Gastroesophageal sphincter (tissue), 4 donors: ENCODE measurements around the gene CAPN5. TPM values are rescaled to one million over a fixed set of nuclear protein-coding genes. Genes with fewer than 3 reads are reported as not detected.

Experiments used
- ATAC-seq: fragments of 150-250 bp; one replicate; pipeline ENCODE4 v1.9.1; 2016; ENCODE audit warnings: mild to moderate bottlenecking, moderate library complexity
- H3K27ac ChIP-seq, 4 donors: fragments of 200-600 bp; sonication (generic) in 3 of 4; 1 replicate in 3 of 4; 2 replicates in 1 of 4; pipeline ENCODE4 v1.5.1; 2016 to 2019
- H3K27me3 ChIP-seq: fragments of 200-600 bp; sonication (generic); one replicate; pipeline ENCODE4 v1.5.1; 2019
- H3K36me3 ChIP-seq, 2 donors: fragments of 200-600 bp; sonication (generic); one replicate each; pipeline ENCODE4 v1.5.1; 2019; ENCODE audit warnings: control low read depth in 1 of 2
- H3K4me1 ChIP-seq, 3 donors: fragments of 200-600 bp; sonication (generic); 1 replicate in 2 of 3; 2 replicates in 1 of 3; pipeline ENCODE4 v1.5.1; 2016 to 2019; ENCODE audit warnings: control low read depth in 2 of 3
- H3K4me3 ChIP-seq, 2 donors: fragments of 200-600 bp; sonication (generic); one replicate each; pipeline ENCODE4 v1.5.1; 2019; ENCODE audit warnings: mild to moderate bottlenecking in 1 of 2, moderate library complexity in 1 of 2
- H3K9me3 ChIP-seq, 3 donors: fragments of 200-600 bp; sonication (generic); one replicate each; pipeline ENCODE4 v1.5.1; 2017 to 2019; ENCODE audit warnings: control low read depth in 2 of 3
- CTCF ChIP-seq, 4 experiments: fragments of 200-600 bp in 2 of 4; fragments of 450-650 bp in 2 of 4; sonication (generic) in 1 of 4; IDR thresholded peaks; one replicate each; pipeline ENCODE4 v1.5.1; 2017 to 2019; ENCODE audit warnings: antibody characterized with exemption in 4 of 4, mild to moderate bottlenecking in 2 of 4, moderate library complexity in 2 of 4
- EP300 ChIP-seq: sonication (generic); formaldehyde crosslinking; IDR thresholded peaks from one replicate; pipeline ENCODE4 v1.6.1; 2017; ENCODE audit warnings: antibody characterized with exemption, mild to moderate bottlenecking
- POLR2A ChIP-seq, 2 donors: fragments of 450-650 bp; IDR thresholded peaks; one replicate each; pipeline ENCODE4 v1.6.1; 2017; ENCODE audit warnings: antibody characterized with exemption in 2 of 2, mild to moderate bottlenecking in 2 of 2, moderate library complexity in 1 of 2
- POLR2AphosphoS5 ChIP-seq: sonication (generic); formaldehyde crosslinking; IDR thresholded peaks from one replicate; pipeline ENCODE4 v1.6.1; 2017; ENCODE audit warnings: antibody characterized with exemption
- WGBS, 2 donors: methylation state at CpG; one replicate each; pipeline ENCODE4 v1.1.5; 2018; ENCODE audit warnings: low coverage in 1 of 2; 5-methylcytosine and 5-hydroxymethylcytosine counted together
- total RNA-seq, 4 donors: library from RNA; depleted of rRNA; stranded (reverse); fragments of >200 nt; gene quantifications; one replicate each; pipeline ENCODE4 v1.1.0, GENCODE V29; 2016

CAPN5 gene
- total RNA-seq, 4 donors from 2014 or later = 4.1 to 9.4 (median 7.7) TPM

- peaks cover 0 to 33% of the 10 kb centered on the region in 2 donors for H3K36me3 ChIP-seq
- WGBS, 2 donors = 0 to 56% methylated on average over 1 to 3 of the region's 4 CpGs
- peaks cover 0 to 31% (median 4%) of the 10 kb centered on the region in 3 donors for H3K4me1 ChIP-seq
These were observed 58.9 kb downstream of the CAPN5 start for GRCh38 chr11:77125695-77126094.

GRCh38 chr11:77126156-77126775, 59.5 kb downstream of the CAPN5 start:
- Histone ChIP-seq H3K4me1 (peaks cover 0 to 37% (median 8%) of the 10 kb centered on the region in 3 donors), H3K27me3 (peaks cover 14% of the 10 kb centered on the region), H3K36me3 (peaks cover 0 to 28% of the 10 kb centered on the region in 2 donors), H3K27ac (no peak overlapping the region), H3K9me3 (no peaks in the 10 kb centered on the region), H3K4me3 (no peak overlapping the region)
- no peak for TF ChIP-seq EP300
- no peak for TF ChIP-seq POLR2AphosphoS5
- no peak for TF ChIP-seq CTCF (IDR thresholded peaks at IDR 0.05)
- no peak for TF ChIP-seq POLR2A (IDR thresholded peaks at IDR 0.05)
- ATAC-seq = no peak
- WGBS, 2 donors = 84 to 90% methylated on average over 7 to 11 of the region's 17 CpGs

More at GRCh38 chr11:77125695-77126094, 58.9 kb downstream of the CAPN5 start:
- Histone ChIP-seq H3K27me3 (peaks cover 14% of the 10 kb centered on the region), H3K27ac (no peak overlapping the region), H3K9me3 (no peaks in the 10 kb centered on the region), H3K4me3 (no peak overlapping the region)
- no peak for ATAC-seq
- no peak for TF ChIP-seq CTCF (IDR thresholded peaks at IDR 0.05)
- TF ChIP-seq POLR2AphosphoS5 = no peak
- no peak for TF ChIP-seq EP300
- no peak for TF ChIP-seq POLR2A (IDR thresholded peaks at IDR 0.05)

- TF ChIP-seq CTCF (IDR thresholded peaks at IDR 0.05) = no peak
- no peak for TF ChIP-seq EP300
- TF ChIP-seq POLR2A (IDR thresholded peaks at IDR 0.05) = no peak
- TF ChIP-seq POLR2AphosphoS5 = no peak
- ATAC-seq = no peak
- Histone ChIP-seq H3K4me3 (peak overlapping the region; percentile 9 to 51), H3K4me1 (peaks cover 0 to 43% (median 8%) of the 10 kb centered on the region in 3 donors), H3K27ac (peak overlapping the region in 1 of 4 donors; percentile 2), H3K36me3 (peaks cover 0 to 22% of the 10 kb centered on the region in 2 donors), H3K27me3 (peaks cover 14% of the 10 kb centered on the region), H3K9me3 (no peaks in the 10 kb centered on the region)
- no CpG with 5 or more reads among the region's 10 CpGs for WGBS, 2 donors
These were observed 60.1 kb downstream of the CAPN5 start for GRCh38 chr11:77126861-77127234.

DNA sequence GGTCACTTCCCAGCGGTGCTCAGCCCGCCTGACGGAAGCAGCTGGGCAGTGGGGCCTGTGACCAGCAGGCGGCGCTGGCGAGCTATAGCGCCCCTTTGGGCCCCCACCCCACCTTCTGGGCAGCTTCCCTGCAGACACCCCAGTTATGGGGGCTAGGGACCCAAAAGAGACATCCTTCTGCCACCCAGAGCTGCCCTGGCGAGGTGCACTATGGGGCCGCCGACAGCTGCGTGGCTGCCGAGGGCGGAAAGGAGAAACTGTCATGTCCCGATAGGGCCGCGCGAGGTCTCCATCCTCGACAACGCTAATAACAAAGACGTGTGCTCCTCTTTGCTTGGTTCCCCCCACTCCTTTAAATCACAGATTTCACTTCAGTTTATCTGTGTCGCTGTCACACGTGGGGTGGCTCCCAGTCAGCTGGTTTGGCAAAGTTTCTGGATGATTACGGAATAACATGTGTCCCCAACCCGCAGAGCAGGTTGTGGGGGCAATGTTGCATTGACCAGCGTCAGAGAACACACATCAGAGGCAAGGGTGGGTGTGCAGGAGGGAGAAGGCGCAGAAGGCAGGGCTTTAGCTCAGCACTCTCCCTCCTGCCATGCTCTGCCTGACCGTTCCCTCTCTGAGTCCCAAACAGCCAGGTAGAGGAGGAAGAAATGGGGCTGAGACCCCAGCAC, 60.6 kb downstream of the CAPN5 start:
- H3K4me3 ChIP-seq = peak overlapping the region; percentile 9 to 51
- peaks cover 14% of the 10 kb centered on the region for H3K27me3 ChIP-seq
- TF ChIP-seq CTCF (IDR thresholded peaks at IDR 0.05) (peak in 3 of 4 experiments; percentile 92 to 99 (median 96)), POLR2A (IDR thresholded peaks at IDR 0.05) (no peak)
- H3K36me3 ChIP-seq = peaks cover 0 to 17% of the 10 kb centered on the region in 2 donors
- H3K4me1 ChIP-seq = peaks cover 0 to 46% (median 8%) of the 10 kb centered on the region in 3 donors
- peak overlapping the region in 1 of 4 donors; percentile 2 for H3K27ac ChIP-seq
- H3K9me3 ChIP-seq = no peaks in the 10 kb centered on the region
- ATAC-seq = peak; percentile 73
- WGBS, 2 donors = 0 to 1% methylated on average over 1 to 15 of the region's 27 CpGs
